Measurements from ENCODE around the gene SPINK8. TPM values are rescaled to one million over a fixed set of nuclear protein-coding genes. Genes with fewer than 3 reads are reported as not detected.

Gene SPINK8
- total RNA-seq, 2 donors from 2014 or later: not detected

DNA sequence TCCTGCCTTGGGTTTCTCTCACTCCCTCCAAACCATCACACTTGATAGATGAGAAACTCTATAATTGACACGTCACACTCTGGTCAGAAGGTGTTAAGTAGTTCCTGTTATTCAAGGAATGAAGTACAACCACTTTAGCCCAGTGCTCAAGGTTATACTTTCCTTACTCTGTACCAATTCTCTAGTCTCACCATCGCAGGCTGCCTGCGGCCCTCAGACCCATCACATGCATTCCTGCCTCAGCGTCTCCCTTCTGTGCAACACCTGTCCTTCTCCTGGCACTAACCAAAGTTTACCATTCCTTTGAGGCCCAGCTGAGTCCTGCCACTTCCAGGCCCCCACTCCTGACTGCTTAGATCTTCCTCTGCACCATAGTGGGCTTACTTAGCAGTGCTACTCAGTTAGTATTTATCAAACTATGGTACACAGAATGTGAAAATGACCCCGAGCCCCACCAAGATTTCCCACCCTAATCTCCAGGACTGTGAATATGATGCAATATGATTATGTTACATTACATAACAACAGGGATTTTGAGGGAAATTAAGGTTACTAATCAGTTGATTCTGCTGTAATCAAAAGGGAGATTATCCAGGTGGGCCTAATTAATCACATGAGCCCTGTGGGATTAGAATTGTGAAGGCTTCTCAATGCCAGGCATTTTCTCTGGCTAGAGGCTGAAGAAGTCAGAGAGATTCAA, 36.2 kb downstream of the SPINK8 start:
- no peak for ATAC-seq
- H3K27ac Mint-ChIP-seq: peak overlapping the region in 1 of 2 donors; percentile 34
- H3K9me3 Mint-ChIP-seq: no peaks in the 10 kb centered on the region
- no peak for DNase-seq (ENCODE audit: low spot score in 2 of 2)
- peaks cover 9 to 20% of the 10 kb centered on the region in 2 donors for H3K36me3 Mint-ChIP-seq

DNA sequence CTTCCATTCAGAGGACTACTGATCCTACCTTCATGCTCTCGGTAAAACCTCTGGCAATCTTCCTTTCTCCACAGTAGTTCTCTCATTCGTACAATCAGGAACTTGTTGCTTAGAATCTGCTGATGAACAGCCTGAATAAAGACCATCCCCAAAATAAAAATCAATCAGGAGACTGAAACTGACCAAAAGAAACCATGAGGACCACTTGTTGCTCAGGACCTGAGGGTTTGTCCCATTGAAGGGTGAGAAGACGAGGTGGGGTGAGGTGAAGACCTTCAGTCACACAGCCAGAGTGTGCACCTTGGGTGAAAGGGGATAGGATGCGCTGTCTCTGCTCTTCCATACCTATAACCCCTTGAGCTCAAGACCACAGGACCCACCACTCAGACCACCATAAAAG, 36.8 kb downstream of the SPINK8 start:
- ATAC-seq (no peak), DNase-seq (ENCODE audit: low spot score in 2 of 2) (no peak)
- Mint-ChIP-seq H3K27ac (peak overlapping the region in 1 of 2 donors; percentile 34), H3K36me3 (peaks cover 9 to 15% of the 10 kb centered on the region in 2 donors), H3K9me3 (no peaks in the 10 kb centered on the region)

GRCh38 chr3:48294611-48295263, 38.7 kb downstream of the SPINK8 start:
- DNase-seq (ENCODE audit: low spot score in 2 of 2): no peak
- no peak for ATAC-seq
- Mint-ChIP-seq H3K36me3 (peaks cover 0 to 7% of the 10 kb centered on the region in 2 donors), H3K27ac (no peak overlapping the region), H3K9me3 (peaks cover 0 to 2% of the 10 kb centered on the region in 2 donors)

GRCh38 chr3:48289659-48290058, 43.8 kb downstream of the SPINK8 start:
- Mint-ChIP-seq H3K9me3 (peaks cover 0 to 10% of the 10 kb centered on the region in 2 donors), H3K36me3 (peaks cover 5 to 13% of the 10 kb centered on the region in 2 donors), H3K27ac (no peak overlapping the region)
- ATAC-seq (no peak), DNase-seq (ENCODE audit: low spot score in 2 of 2) (no peak)

- ATAC-seq: no peak
- DNase-seq (ENCODE audit: low spot score in 2 of 2): no peak
- Mint-ChIP-seq H3K36me3 (peaks cover 5 to 13% of the 10 kb centered on the region in 2 donors), H3K27ac (no peak overlapping the region), H3K9me3 (peaks cover 0 to 16% of the 10 kb centered on the region in 2 donors)
Observed at GRCh38 chr3:48287034-48287433, 46.4 kb downstream of the SPINK8 start.

GRCh38 chr3:48286308-48286707, 47.2 kb downstream of the SPINK8 start:
- no peak overlapping the region for H3K27ac Mint-ChIP-seq
- no peak for DNase-seq (ENCODE audit: low spot score in 2 of 2)
- H3K9me3 Mint-ChIP-seq: peaks cover 0 to 16% of the 10 kb centered on the region in 2 donors
- ATAC-seq: no peak
- peaks cover 5 to 13% of the 10 kb centered on the region in 2 donors for H3K36me3 Mint-ChIP-seq

- DNase-seq (ENCODE audit: low spot score in 2 of 2): no peak
- no peak for ATAC-seq
- H3K27ac Mint-ChIP-seq: no peak overlapping the region
- peaks cover 5 to 13% of the 10 kb centered on the region in 2 donors for H3K36me3 Mint-ChIP-seq
- peaks cover 0 to 16% of the 10 kb centered on the region in 2 donors for H3K9me3 Mint-ChIP-seq
Observed at GRCh38 chr3:48285675-48286074, 47.8 kb downstream of the SPINK8 start.

DNA sequence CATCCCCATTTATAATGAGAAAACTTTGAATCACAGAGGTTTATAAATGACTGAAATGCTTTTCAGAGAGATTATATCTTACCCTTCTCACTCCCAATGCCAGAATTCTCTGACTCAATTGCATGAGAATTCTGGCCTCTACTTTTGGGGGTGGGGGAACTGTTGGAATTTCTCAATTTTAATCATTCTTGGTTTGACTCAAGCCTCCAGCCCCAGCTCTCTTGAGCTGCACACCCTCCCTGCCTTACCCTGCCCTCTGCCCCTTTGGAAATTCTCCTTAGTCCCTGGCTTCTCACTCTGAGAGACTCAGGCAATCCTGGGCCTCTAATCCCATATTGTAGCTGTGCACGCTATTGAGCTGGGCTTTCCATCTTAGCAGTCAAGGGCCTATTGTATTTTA, 48.3 kb downstream of the SPINK8 start:
- Mint-ChIP-seq H3K36me3 (peaks cover 5 to 13% of the 10 kb centered on the region in 2 donors), H3K27ac (no peak overlapping the region), H3K9me3 (peaks cover 0 to 16% of the 10 kb centered on the region in 2 donors)
- no peak for DNase-seq (ENCODE audit: low spot score in 2 of 2)
- ATAC-seq: peak; percentile 20 to 65

GRCh38 chr3:48280881-48281280, 52.6 kb downstream of the SPINK8 start:
- DNase-seq (ENCODE audit: low spot score in 2 of 2) (no peak), ATAC-seq (no peak)
- Mint-ChIP-seq H3K9me3 (peaks cover 0 to 6% of the 10 kb centered on the region in 2 donors), H3K36me3 (no peaks in the 10 kb centered on the region), H3K27ac (no peak overlapping the region)

- DNase-seq (ENCODE audit: low spot score in 2 of 2): no peak
- Mint-ChIP-seq H3K9me3 (peaks cover 0 to 6% of the 10 kb centered on the region in 2 donors), H3K27ac (peak overlapping the region in 1 of 2 donors; percentile 52), H3K36me3 (no peaks in the 10 kb centered on the region)
- ATAC-seq: peak in 1 of 2 donors; percentile 44
Observed at GRCh38 chr3:48278884-48279559, 54.4 kb downstream of the SPINK8 start.

GRCh38 chr3:48276911-48277641, 56.4 kb downstream of the SPINK8 start:
- H3K27ac Mint-ChIP-seq: peak overlapping the region in 1 of 2 donors; percentile 28
- H3K9me3 Mint-ChIP-seq: no peaks in the 10 kb centered on the region
- no peaks in the 10 kb centered on the region for H3K36me3 Mint-ChIP-seq
- DNase-seq (ENCODE audit: low spot score in 2 of 2): no peak
- ATAC-seq: no peak

DNA sequence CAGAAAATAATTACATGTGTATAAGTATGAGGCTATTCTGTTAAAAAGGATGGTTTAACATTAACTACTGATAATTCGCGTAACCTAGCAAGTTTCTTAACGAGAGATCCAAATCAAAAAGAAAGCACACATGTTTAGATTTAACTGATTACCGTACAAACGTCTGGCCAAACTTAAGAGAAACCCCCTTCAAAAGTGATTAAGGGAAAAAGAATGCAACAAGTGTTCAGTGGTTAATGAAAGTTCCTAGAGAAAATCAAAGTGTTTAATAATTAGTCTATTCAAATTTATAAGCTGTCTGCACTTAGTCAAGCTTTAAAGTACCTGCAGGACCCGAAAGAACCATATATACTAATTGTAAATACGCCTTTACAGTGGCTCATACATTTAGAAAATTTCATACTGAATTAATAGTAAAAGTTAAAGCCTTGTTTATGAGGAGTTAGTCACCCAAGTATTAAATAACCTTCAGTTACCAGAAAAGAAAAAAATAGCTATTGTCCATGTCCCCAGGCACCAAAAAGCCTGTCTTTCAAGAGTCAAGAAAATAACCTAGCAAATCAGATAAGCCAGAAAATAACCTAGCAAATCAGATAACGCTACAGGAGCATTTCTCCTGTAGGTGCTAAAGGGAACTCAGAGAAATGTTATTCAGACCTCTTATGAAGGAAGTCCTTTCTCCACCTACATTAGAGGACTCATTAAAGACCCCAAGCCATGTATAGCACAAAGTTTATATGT, 58.0 kb downstream of the SPINK8 start:
- H3K27ac Mint-ChIP-seq: no peak overlapping the region
- DNase-seq (ENCODE audit: low spot score in 2 of 2): no peak
- H3K36me3 Mint-ChIP-seq: peaks cover 0 to 9% of the 10 kb centered on the region in 2 donors
- ATAC-seq: no peak
- H3K9me3 Mint-ChIP-seq: no peaks in the 10 kb centered on the region

DNA sequence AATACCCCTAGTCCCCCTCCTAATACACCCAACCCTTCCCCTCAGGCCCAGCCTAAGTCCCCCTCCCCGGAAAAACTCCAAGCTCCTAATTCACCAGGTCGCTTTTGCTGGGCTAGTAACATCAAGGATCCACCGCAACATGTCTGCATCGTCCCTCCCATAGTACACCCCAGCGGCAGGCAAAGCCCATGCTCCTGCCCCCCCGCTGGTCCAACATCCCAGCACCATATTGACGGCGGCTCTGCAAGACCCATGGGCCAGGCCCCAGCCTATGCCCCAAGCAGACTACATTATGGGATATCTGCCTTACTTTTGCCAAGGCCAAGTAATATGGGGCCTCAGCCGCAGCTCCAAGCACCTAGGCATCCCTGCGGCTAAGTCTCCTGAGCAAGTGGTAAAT, 59.0 kb downstream of the SPINK8 start:
- ATAC-seq (no peak), DNase-seq (ENCODE audit: low spot score in 2 of 2) (no peak)
- Mint-ChIP-seq H3K36me3 (peaks cover 2 to 17% of the 10 kb centered on the region in 2 donors), H3K9me3 (no peaks in the 10 kb centered on the region), H3K27ac (peak overlapping the region in 1 of 2 donors; percentile 63)

DNA sequence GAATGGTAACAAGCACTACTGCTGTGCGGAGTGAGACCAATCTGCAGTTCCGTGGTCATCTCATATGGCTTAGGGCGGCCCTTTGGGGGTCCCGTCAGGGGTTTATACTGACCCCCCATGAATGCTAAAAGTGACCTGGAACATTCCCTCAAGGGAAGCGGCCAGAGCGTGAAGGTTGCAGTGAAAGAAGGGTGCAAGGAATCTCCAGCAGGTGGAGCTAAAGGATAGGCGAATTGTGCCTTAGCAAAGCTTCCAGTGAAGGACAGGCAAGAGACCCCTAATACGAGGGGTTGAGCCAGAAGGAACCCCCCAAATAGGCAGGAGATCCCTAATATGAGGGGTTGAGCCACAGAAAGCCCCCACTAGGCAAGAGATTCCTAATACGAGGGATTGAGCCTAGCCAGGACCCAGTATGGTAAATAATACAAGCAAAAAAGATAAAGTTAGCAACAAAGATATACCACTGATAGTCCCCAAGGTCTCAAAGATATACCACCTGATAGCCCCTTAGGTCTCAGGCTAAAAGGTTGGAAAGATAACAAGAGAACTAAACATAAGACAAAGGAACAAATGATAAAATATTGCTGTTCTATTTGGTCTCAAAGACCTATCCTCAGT, 59.8 kb downstream of the SPINK8 start:
- DNase-seq (ENCODE audit: low spot score in 2 of 2) (peak in 1 of 2 donors; percentile 63), ATAC-seq (no peak)
- Mint-ChIP-seq H3K9me3 (no peaks in the 10 kb centered on the region), H3K27ac (no peak overlapping the region), H3K36me3 (peaks cover 5 to 25% of the 10 kb centered on the region in 2 donors)

- H3K9me3 Mint-ChIP-seq: no peaks in the 10 kb centered on the region
- H3K27ac Mint-ChIP-seq: no peak overlapping the region
- ATAC-seq (no peak), DNase-seq (ENCODE audit: low spot score in 2 of 2) (no peak)
- peaks cover 5 to 27% of the 10 kb centered on the region in 2 donors for H3K36me3 Mint-ChIP-seq
Observed at GRCh38 chr3:48271763-48272498, 61.5 kb downstream of the SPINK8 start.

Data from activated naive CD4-positive, alpha-beta T cell treated with anti-CD3 and anti-CD28 coated beads, Interleukin-2, amount 50 U/mL, for 72 hours (primary cell).